H1 (cell line): ENCODE results near the gene RUVBL1. TPM values are rescaled to one million over a fixed set of nuclear protein-coding genes. Genes with fewer than 3 reads are reported as not detected.

ENCODE experiments used
- ATF2 ChIP-seq: IDR thresholded peaks from 2 replicates; pipeline ENCODE4 v1.6.1; 2012; ENCODE audit warnings: low read length, inconsistent platforms
- CBX8 ChIP-seq: fragments of 300-800, 300-1000 bp; sonication (generic); IDR thresholded peaks from 2 replicates; pipeline ENCODE4 v1.7.1; 2016; ENCODE audit warnings: low read depth, low read length, borderline replicate concordance
- EGR1 ChIP-seq: IDR thresholded peaks from 2 replicates; pipeline ENCODE4 v1.6.1; 2011; ENCODE audit warnings: low read depth, low read length, borderline replicate concordance
- FOSL1 ChIP-seq: IDR thresholded peaks from 2 replicates; pipeline ENCODE4 v1.6.1; 2011; ENCODE audit warnings: mild to moderate bottlenecking, low read depth, low read length, moderate library complexity; ENCODE audit not compliant: insufficient read depth
- SAP30 ChIP-seq: fragments of 300-600 bp; sonication (generic); IDR thresholded peaks from 2 replicates; pipeline ENCODE4 v1.7.1; 2012; ENCODE audit warnings: low read length, moderate library complexity, mild to moderate bottlenecking, inconsistent platforms; ENCODE audit not compliant: insufficient read depth, insufficient replicate concordance
- SIX5 ChIP-seq: IDR thresholded peaks from 2 replicates; pipeline ENCODE4 v1.6.1; 2011; ENCODE audit warnings: mild to moderate bottlenecking, low read depth, low read length
- polyA plus RNA-seq, 7 experiments: library from polyadenylated mRNA; depleted of rRNA in 3 of 7; stranded (reverse) in 5 of 7; unstranded in 2 of 7; fragments of >200 nt in 5 of 7; fragments of 200-250 nt in 2 of 7; gene quantifications; 1 replicate in 5 of 7; 2 replicates in 1 of 7; 4 replicates in 1 of 7; pipeline versions ENCODE4 v1.2.1 to v1.2.3, GENCODE V29; 2011 to 2013; ENCODE audit warnings: missing spikeins in 2 of 7, mixed read lengths in 2 of 7
- total RNA-seq: library from RNA; stranded (reverse); fragmentation: NEBNext Ultra II Directional; extraction: Animal tissue kit (Norgen Biotek cat#: 25700); gene quantifications from 2 replicates; pipeline ENCODE4 v1.2.1, GENCODE V29; 2021

RUVBL1 gene
- total and polyA plus RNA-seq, 2 of the 8 experiments (the other 6 are each of a cell fraction or from before 2014, with no cell fraction given): 112 to 135 TPM

DNA sequence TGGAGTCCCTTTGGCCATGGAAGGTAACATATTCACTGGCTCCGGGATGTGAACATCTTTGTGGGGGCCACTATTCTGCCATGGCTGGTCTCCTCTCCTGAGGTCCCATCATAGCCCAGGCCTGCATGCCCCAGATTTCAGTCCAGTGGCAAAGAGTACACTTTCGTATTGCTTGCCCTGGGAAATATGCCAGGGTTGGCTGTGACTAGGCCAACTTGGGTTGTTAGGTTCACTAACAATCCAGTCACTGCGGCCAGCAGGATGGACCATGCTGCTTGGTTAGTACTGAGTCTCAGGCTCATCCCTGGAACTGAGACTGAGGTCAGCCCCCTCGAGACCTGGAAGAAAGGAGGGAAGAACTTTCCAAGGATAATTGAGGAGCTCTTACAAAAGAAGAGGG is 19.9 kb upstream of the RUVBL1 start (continued):
- no peak for TF ChIP-seq ATF2
- no peak for TF ChIP-seq SIX5
- TF ChIP-seq EGR1: no peak
- TF ChIP-seq FOSL1: no peak
- TF ChIP-seq SAP30: no peak
- TF ChIP-seq CBX8: no peak
